SU-DHL-6 (cell line): Measurements from ENCODE around the gene QSOX2.

Experiments used
- EZH2phosphoT487 ChIP-seq: fragments of 200-600 bp; sonication (generic), shearing (Covaris generic); conservative IDR thresholded peaks from 2 replicates; pipeline ENCODE4 v1.6.1; 2018; ENCODE audit warnings: mild to moderate bottlenecking, antibody characterized with exemption, low read length, moderate library complexity, mixed read lengths
- TF ChIP-seq, protein P1 (sequence below): fragments of 200-600 bp; sonication (generic); IDR thresholded peaks from one replicate; pipeline ENCODE4 v1.5.1; 2017; ENCODE audit warnings: antibody characterized with exemption, mild to moderate bottlenecking, low read length, moderate library complexity; ENCODE audit not compliant: insufficient read depth, poor library complexity, severe bottlenecking

DNA sequence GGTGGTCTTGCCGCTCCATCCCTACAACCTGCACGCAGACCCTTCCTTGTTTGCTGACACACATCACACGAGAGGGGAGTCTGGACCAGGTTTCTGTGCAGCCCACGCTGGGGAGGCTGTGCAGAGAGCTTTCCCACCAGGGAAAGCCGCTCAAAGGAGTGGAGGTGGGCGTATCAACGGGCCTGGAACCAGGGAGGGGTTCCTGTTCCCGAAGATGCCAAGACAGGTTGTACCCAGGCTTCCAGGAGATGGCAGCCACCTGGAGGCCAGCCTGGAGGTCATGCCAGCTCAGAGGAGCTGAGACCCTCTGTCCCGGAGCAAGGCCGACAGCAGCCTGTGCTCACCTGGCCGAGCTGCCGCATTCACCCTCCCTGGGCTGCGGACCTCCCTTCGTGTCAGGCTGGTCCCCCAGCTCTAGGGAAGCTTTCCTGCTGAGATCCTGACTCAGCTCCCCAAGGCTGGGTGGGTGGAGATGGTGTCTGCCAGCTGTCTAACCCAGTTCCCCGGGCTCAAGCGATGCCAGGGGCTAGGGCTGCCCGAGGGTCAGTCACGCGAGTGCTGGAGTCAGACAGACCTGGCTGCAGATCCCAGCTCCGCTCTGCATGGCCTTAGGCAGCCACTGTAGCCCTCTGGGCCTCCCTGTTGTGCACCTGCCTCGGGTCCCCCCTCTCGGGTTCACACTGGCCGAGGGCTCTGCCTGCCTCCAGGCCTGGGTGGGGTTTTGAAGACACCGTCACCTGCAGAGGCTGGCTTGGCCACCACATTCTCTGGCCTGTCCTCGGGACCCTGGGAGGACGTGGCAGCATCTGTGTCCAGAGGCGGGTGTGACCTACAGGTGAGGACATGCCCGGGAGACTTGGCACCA, 28.5 kb upstream of the QSOX2 start:
- TF ChIP-seq, protein P1, sequence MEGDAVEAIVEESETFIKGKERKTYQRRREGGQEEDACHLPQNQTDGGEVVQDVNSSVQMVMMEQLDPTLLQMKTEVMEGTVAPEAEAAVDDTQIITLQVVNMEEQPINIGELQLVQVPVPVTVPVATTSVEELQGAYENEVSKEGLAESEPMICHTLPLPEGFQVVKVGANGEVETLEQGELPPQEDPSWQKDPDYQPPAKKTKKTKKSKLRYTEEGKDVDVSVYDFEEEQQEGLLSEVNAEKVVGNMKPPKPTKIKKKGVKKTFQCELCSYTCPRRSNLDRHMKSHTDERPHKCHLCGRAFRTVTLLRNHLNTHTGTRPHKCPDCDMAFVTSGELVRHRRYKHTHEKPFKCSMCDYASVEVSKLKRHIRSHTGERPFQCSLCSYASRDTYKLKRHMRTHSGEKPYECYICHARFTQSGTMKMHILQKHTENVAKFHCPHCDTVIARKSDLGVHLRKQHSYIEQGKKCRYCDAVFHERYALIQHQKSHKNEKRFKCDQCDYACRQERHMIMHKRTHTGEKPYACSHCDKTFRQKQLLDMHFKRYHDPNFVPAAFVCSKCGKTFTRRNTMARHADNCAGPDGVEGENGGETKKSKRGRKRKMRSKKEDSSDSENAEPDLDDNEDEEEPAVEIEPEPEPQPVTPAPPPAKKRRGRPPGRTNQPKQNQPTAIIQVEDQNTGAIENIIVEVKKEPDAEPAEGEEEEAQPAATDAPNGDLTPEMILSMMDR = no peak
- TF ChIP-seq EZH2phosphoT487 = no peak
